ENCODE data around the gene APP.

Gene APP

DNA sequence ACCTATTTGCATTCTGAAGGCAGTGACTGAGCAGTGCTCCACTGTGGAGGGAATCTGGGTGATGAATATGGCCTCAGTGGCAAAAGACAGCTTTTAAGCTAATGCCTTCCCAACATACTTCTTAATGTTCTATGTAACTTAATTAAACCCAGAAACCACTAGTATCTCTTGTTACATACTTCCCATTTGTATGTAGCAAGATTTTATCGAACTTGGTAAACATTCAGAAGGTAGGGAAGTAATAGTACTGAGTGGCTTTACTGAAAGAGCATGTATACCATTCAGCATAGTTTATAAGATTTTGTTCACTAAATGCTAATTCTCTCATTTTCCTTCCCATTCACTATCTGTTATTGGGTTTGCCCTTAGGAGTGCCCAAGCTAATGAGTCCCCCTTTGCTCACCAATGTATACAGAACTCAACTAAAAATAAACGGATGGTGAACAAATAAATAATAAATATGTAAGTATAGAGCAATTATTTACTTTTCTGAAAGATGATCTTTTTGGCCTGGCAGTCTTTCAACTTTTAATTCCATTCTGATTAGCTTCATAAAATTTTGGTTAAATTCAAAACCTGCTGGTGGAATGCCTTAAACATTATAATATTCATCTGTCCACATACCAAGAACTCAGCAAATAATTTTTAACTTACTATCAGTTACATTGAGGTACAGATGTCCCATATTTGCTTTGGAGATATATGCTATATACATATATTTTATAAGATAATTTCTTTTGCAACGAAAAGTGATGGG is 204.4 kb downstream of the APP start:
- no peak for DNase-seq (ENCODE audit: low read depth, low spot score)
- no peak overlapping the region for H3K4me3 ChIP-seq (ENCODE audit: low read depth, low read length)
- TF ChIP-seq CTCF (IDR thresholded peaks at IDR 0.05; ENCODE audit: low read depth, low read length) = no peak
- in situ Hi-C loops (cut with HindIII; ENCODE audit: low sequenced_read_pairs) = no loop called here

DNA sequence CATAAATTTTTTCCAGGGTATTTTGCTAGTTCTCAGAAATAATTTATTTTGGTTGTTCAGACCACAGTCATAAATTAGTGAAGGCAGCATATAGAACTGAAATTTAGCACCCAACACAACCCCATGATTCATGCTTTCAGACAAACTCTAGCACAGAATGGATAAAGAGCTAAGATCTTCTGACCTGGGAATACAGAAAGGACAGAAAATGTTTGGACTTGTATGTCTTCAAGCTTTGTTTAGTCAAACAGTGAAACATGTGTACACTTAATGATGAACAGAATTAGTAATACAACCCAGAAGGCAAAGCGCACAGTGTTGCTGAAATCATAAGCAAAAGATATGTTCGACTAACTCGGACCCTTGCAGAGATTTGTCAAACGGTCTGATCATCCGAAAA is 205.6 kb downstream of the APP start:
- in situ Hi-C loops (cut with HindIII; ENCODE audit: low sequenced_read_pairs) = no loop called here
- DNase-seq (ENCODE audit: low read depth, low spot score) = no peak
- TF ChIP-seq CTCF (IDR thresholded peaks at IDR 0.05; ENCODE audit: low read depth, low read length) = no peak
- H3K4me3 ChIP-seq (ENCODE audit: low read depth, low read length) = no peak overlapping the region

DNA sequence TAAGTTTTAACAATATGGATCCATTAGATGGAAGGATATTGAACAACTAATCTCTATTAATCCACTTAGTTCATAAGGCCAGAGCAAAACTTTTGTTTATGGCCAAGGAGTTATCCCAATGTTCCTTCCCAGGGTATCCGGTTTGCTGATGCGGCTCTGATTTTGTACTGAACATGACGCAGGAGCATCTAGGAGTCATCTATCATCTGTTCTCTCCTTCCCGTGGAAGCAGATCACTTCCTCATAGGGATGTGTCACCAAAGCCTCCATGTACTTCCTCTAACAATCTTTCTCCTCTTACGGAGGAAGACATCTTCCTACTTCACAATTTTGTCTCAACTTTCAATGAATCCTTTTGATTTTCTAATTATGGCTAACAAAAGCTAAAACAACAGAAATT is 206.6 kb downstream of the APP start:
- DNase-seq (ENCODE audit: low read depth, low spot score) = peak; percentile 33
- no peak for TF ChIP-seq CTCF (IDR thresholded peaks at IDR 0.05; ENCODE audit: low read depth, low read length)
- in situ Hi-C loops (cut with HindIII; ENCODE audit: low sequenced_read_pairs) = no loop called here

GRCh38 chr21:25963181-25963580 is 207.4 kb downstream of the APP start:
- DNase-seq (ENCODE audit: low read depth, low spot score) = peak; percentile 78
- no peak overlapping the region for H3K4me3 ChIP-seq (ENCODE audit: low read depth, low read length)
- in situ Hi-C loops (cut with HindIII; ENCODE audit: low sequenced_read_pairs) = no loop called here
- TF ChIP-seq CTCF (IDR thresholded peaks at IDR 0.05; ENCODE audit: low read depth, low read length) = no peak

More for the DNA sequence above, 206.6 kb downstream of the APP start:
- no peak overlapping the region for H3K4me3 ChIP-seq (ENCODE audit: low read depth, low read length)

DNA sequence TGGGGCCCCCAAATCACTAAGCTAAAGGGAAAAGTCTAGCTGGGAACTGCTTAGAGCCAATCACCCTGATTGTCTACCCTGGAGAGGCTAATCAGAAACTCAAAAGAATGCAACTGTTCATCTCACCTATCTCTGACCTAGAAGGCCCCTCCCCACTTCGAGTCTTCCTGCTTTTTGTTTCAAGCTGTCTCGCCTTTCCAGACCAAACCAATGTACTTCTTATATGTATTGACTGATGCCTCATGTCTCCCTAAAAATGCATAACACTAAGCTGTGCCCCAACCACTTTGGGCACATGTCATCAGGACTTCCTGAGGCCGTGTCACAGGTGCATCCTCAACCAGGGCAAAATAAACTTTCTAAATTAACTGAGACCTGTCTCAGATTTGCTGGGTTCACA is 209.5 kb downstream of the APP start:
- TF ChIP-seq CTCF (IDR thresholded peaks at IDR 0.05; ENCODE audit: low read depth, low read length) = no peak
- H3K4me3 ChIP-seq (ENCODE audit: low read depth, low read length) = no peak overlapping the region

DNA sequence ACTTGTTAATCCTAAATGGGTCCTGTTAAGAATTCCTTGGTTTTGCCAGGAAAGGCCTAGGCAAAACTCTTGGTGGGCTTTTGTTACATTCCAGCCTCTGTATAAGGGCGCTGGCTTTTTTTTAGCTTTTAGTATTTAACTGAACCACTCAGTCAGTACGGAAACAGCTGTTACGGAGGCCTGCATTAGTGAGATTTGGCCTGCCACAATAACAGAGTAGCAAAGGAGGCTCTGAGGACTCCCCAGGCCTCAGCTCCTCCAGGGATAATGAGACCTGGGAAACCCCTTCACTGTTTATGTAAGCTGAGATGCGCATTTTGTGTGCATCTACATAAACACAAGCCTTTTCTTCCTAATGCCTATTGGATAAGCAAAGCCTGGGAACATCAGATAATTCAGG is 210.2 kb downstream of the APP start:
- no peak for TF ChIP-seq CTCF (IDR thresholded peaks at IDR 0.05; ENCODE audit: low read depth, low read length)
- DNase-seq (ENCODE audit: low read depth, low spot score) = no peak
- H3K4me3 ChIP-seq (ENCODE audit: low read depth, low read length) = no peak overlapping the region
- in situ Hi-C loops (cut with HindIII; ENCODE audit: low sequenced_read_pairs) = no loop called here

More for the DNA sequence above, 209.5 kb downstream of the APP start:
- in situ Hi-C loops (cut with HindIII; ENCODE audit: low sequenced_read_pairs) = no loop called here
- DNase-seq (ENCODE audit: low read depth, low spot score) = no peak

Measured in astrocyte of the spinal cord (primary cell).